Right ventricle myocardium inferior (tissue), 1 donor: ENCODE measurements around the gene DDX24. TPM values are rescaled to one million over a fixed set of nuclear protein-coding genes. Genes with fewer than 3 reads are reported as not detected.

Experiments
- ATAC-seq: fragments of 200-7000 bp; cut with Tn5 transposase; one replicate; pipeline ENCODE4 v1.9.1; 2020; ENCODE audit warnings: mild to moderate bottlenecking, moderate library complexity
- DNase-seq: peaks from one replicate; pipeline ENCODE4 v3.0.0; 2021; ENCODE audit errors: missing footprints
- intact Hi-C: fragments of 100-400 bp; cut with DNase I; formaldehyde crosslinking; loops from one replicate; pipeline ENCODE4 v1.11.0; 2022
- total RNA-seq: library from RNA; stranded (reverse); fragmentation: NEBNext Ultra II Directional; extraction: Animal tissue kit (Norgen Biotek cat#: 25700); gene quantifications from one replicate; pipeline ENCODE4 v1.2.1, GENCODE V29; 2021
- donor health status: DM: no; HTN: yes; CAD: no; lungs with severe emphysema.

The DDX24 gene
- total RNA-seq, 1 donor from 2014 or later, result 187 TPM

GRCh38 chr14:94056579-94057308 lies 24.3 kb downstream of the DDX24 start:
- ATAC-seq, result no peak
- DNase-seq, result no peak
- intact Hi-C loops, result no loop called here

- DNase-seq (no peak), ATAC-seq (no peak)
- intact Hi-C loops, result no loop called here
These were observed 26.1 kb downstream of the DDX24 start for GRCh38 chr14:94054936-94055335.

GRCh38 chr14:94054401-94054800 lies 26.6 kb downstream of the DDX24 start:
- intact Hi-C loops, result no loop called here
- DNase-seq, result no peak
- ATAC-seq, result no peak

GRCh38 chr14:94052662-94053061 lies 28.3 kb downstream of the DDX24 start:
- intact Hi-C loops, result no loop called here
- DNase-seq, result no peak
- no peak for ATAC-seq

- ATAC-seq (no peak), DNase-seq (no peak)
- intact Hi-C loops, result no loop called here
These were observed 28.8 kb downstream of the DDX24 start for GRCh38 chr14:94052199-94052598.

- DNase-seq (no peak), ATAC-seq (peak; percentile 45)
- intact Hi-C loops, result no loop called here
These were observed 29.2 kb downstream of the DDX24 start for GRCh38 chr14:94051779-94052178.

- intact Hi-C loops, result no loop called here
- no peak for ATAC-seq
- DNase-seq, result peak; percentile 74
These were observed 29.9 kb downstream of the DDX24 start for GRCh38 chr14:94051115-94051514.

- ATAC-seq (peak; percentile 93), DNase-seq (peak; percentile 83)
- intact Hi-C loops, result no loop called here
These were observed 30.6 kb downstream of the DDX24 start for GRCh38 chr14:94050231-94050880.

GRCh38 chr14:94049625-94050023 lies 31.4 kb downstream of the DDX24 start:
- no peak for DNase-seq

GRCh38 chr14:94048691-94049624 lies 32.0 kb downstream of the DDX24 start:
- no peak for ATAC-seq
- intact Hi-C loops, result no loop called here
- DNase-seq, result no peak

More at GRCh38 chr14:94049625-94050023, 31.4 kb downstream of the DDX24 start:
- ATAC-seq, result no peak
- intact Hi-C loops, result no loop called here

GRCh38 chr14:94047581-94047980 lies 33.4 kb downstream of the DDX24 start:
- DNase-seq (no peak), ATAC-seq (no peak)
- intact Hi-C loops, result no loop called here

GRCh38 chr14:94046696-94047250 lies 34.2 kb downstream of the DDX24 start:
- no peak for DNase-seq
- ATAC-seq, result no peak
- intact Hi-C loops, result no loop called here

GRCh38 chr14:94045563-94046345 lies 35.2 kb downstream of the DDX24 start:
- DNase-seq, result no peak
- intact Hi-C loops, result no loop called here
- ATAC-seq, result no peak

GRCh38 chr14:94045101-94045500 lies 35.9 kb downstream of the DDX24 start:
- ATAC-seq, result no peak
- intact Hi-C loops, result no loop called here
- no peak for DNase-seq

- ATAC-seq (no peak), DNase-seq (no peak)
- intact Hi-C loops, result loop anchor here (5.0 kb wide), 1 partner anchor 38 kb away; the partner anchor contains the start of genes DDX24 and IFI27L1
These were observed 36.4 kb downstream of the DDX24 start for GRCh38 chr14:94044476-94045091.

GRCh38 chr14:94043756-94044475 lies 37.1 kb downstream of the DDX24 start:
- intact Hi-C loops, result loop anchor here (5.0 kb wide), 1 partner anchor 38 kb away; the partner anchor contains the start of genes DDX24 and IFI27L1
- DNase-seq, result no peak
- ATAC-seq, result no peak

- ATAC-seq, result peak; percentile 18
- DNase-seq, result no peak
- intact Hi-C loops, result loop anchor here (5.0 kb wide), 1 partner anchor 39 kb away; the partner anchor contains the start of genes DDX24 and IFI27L1
These were observed 37.8 kb downstream of the DDX24 start for GRCh38 chr14:94043111-94043755.
